Choroid plexus epithelial cell (primary cell): ENCODE data around the gene HTT.

ENCODE experiments used
- DNase-seq: peaks from one replicate; pipeline ENCODE4 v3.0.0-alpha.2; 2010; ENCODE audit warnings: low read depth
- H3K4me3 ChIP-seq: 2 replicates; pipeline ENCODE4 v1.5.1; 2011; ENCODE audit warnings: low read depth, mild to moderate bottlenecking, control low read depth, low read length, moderate library complexity
- CTCF ChIP-seq: conservative IDR thresholded peaks from 2 replicates; pipeline ENCODE4 v1.5.1; 2011; ENCODE audit warnings: low read depth, mild to moderate bottlenecking, control low read depth, inconsistent platforms, low read length, moderate library complexity

Gene HTT

DNA sequence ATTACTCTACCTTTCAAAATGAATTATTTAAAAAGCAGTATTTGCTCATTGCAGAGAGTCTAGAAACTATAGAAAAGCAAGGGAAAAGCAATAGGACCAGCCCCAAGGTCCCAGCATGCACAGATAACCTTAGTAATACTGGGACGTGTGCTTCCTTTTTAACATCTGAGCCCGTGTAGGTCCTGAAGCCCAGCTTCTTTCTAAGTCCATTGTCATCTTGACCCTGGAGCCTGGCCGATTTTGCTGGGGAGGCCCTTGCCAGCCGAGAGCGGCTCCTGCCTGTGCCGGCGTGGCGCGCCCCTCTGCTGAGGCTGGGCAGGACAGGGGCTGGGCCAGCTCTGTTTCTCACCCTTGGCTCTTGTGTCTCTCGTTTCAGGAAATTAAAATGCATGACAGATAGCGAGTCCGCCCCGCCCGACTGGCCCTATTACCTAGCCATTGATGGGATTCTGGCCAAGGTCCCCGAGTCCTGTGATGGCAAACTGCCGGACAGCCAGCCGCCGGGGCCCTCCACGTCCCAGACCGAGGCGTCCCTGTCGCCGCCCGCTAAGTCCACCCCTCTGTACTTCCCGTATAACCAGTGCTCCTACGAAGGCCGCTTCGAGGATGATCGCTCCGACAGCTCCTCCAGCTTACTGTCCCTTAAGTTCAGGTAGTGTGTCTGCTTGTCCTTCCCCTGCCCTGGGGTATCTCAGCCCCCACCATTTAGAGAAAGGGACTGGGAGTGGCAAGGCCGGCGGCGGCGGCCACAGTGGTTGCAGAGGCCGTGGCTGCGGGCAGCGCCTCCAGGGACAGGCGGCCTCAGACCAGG is 178.6 kb downstream of the HTT start:
- no peak for TF ChIP-seq CTCF
- DNase-seq: no peak
- no peak overlapping the region for H3K4me3 ChIP-seq

GRCh38 chr4:3253808-3254207 is 179.3 kb downstream of the HTT start:
- DNase-seq: no peak
- no peak for TF ChIP-seq CTCF
- no peak overlapping the region for H3K4me3 ChIP-seq

GRCh38 chr4:3254302-3255131 is 180.0 kb downstream of the HTT start:
- no peak for DNase-seq
- no peak for TF ChIP-seq CTCF

GRCh38 chr4:3255611-3256186 is 181.2 kb downstream of the HTT start:
- TF ChIP-seq CTCF: no peak
- no peak for DNase-seq
- H3K4me3 ChIP-seq: no peak overlapping the region

More at GRCh38 chr4:3254302-3255131, 180.0 kb downstream of the HTT start:
- no peak overlapping the region for H3K4me3 ChIP-seq

- no peak overlapping the region for H3K4me3 ChIP-seq
- no peak for TF ChIP-seq CTCF
- no peak for DNase-seq
These were observed 182.0 kb downstream of the HTT start for GRCh38 chr4:3256230-3257102.

- DNase-seq: no peak
- TF ChIP-seq CTCF: no peak
- no peak overlapping the region for H3K4me3 ChIP-seq
These were observed 182.6 kb downstream of the HTT start for GRCh38 chr4:3257103-3257555.
